GM21737 (cell line): Measurements from ENCODE around the gene CDC5L.

ENCODE experiments used
- ATAC-seq: cut with Tn5 transposase; IDR thresholded peaks from one replicate; pipeline ENCODE4 v1.9.1; 2021; ENCODE audit warnings: mild to moderate bottlenecking, moderate library complexity; ENCODE audit not compliant: unreplicated experiment

Gene CDC5L

DNA sequence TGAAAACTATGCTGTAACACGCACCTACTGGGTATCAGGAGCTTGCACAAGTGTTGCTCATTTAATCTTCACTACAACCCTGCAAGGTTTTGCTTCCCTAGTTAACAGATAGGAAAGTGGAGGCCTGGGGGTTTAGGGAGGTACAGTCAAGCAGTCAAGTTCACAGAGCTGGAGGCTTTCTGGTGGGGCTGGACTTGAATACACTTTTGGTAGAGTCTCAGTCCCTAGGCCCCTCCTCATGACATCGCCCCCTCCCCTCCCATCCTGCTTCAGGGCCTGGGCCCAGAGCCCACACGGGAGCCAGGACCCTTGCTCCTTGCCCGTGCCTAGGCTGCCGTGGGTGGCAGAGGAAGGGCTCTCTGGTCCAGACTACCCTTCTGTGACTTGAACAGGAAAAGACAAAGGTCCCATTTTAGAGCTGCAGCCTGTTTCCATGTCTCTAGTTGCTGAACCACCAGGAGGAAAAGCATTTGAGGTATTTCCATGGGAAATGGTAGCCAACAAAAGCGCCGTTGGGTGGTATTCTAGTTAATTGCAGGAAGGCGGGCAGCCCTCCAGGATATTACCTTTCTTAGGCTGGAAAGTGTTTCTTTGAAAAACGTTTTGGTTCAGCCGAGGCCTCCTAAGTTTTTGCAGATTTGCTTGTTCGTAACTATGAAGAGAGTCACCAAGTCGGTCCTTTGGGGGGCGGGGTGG, 84.9 kb downstream of the CDC5L start:
- no peak for ATAC-seq

DNA sequence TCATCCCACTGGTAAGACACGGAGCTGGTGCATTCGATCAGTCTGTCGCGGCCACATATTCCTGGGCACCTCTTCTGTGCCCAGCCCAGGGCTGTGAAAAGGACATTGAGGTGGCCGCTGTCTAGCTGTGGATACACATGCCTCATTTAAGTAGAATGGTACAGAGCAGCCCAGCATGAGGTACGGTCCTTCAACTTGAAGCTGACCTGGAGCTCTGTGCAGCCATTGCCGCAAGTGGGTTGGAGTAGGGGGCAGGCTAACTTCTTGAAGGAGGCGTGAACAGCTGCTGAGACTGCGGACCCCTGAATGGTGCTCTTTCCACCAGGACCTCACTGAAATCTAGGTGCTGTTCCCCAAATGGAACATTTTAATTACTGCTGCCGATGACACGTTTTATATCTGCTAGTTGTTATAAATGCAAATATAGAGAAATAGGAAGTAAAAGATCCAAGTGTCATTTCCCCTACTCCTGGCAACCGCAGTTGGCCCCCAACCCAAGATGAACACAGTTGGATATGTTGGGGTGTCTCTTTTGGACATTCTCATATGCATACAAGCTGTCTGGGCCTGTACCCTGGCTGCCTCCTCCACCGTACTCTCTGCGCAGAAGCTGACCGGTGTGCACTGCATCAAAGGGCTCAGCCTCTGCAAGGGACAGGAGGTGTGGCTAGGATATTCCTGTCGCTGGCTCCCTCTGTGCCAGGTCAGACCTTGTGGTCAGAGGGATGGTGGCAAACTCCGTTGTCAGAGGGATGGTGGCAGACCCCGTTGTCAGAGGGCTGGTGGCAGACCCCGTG, 86.1 kb downstream of the CDC5L start:
- no peak for ATAC-seq

DNA sequence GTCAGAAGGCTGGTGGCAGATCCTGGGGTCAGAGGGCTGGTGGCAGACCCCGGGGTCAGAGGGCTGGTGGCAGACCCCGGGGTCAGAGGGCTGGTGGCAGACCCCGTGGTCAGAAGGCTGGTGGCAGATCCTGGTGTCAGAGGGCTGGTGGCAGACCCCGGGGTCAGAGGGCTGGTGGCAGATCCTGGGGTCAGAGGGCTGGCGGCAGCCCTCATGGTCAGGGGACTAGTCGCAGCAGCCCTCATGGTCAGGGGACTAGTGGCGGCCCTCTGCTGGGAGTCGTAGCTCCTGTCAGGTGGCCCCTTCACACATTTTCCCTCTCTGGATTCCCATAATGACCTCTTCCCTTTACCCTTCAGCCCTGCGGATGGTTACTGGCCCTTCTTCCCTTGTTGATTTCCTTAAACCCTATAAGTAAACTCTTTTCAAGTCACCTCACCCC, 86.7 kb downstream of the CDC5L start:
- no peak for ATAC-seq

DNA sequence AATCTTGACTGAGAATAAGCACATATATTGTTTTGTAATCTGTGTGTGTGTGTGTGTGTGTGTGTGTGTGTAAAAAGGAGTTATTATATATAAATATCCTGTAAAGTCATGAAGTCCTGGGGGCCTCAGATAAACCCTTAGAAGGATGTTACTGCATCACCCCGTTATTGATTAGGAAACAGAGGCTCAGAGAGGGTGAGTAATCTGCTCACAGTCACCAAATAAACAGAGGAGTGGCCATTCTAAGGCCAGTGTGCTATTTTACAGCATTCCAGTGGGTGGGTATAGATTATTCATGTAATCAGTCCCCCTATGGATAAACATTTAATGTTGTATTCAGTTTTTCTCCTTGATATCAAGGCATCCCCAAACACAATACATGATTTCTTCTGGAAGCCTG, 87.1 kb downstream of the CDC5L start:
- no peak for ATAC-seq

DNA sequence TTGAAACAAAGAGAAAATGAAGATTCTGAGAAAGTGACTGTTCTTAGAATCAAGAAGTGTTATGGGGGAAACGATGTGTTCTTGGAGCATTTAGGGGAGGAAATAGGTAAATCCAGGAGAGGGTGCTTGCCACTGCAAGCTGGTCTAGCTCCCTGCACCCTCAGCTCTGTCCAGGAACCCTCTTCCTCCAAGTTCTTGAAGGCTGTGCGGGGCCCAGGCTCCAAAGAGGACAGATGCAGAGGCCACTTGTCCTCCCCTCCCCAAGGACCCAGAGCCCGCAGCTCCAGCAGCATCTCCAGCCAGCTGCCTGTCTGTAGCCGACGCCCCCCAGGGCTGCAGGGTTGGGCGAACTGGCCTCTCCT, 87.9 kb downstream of the CDC5L start:
- ATAC-seq = no peak

DNA sequence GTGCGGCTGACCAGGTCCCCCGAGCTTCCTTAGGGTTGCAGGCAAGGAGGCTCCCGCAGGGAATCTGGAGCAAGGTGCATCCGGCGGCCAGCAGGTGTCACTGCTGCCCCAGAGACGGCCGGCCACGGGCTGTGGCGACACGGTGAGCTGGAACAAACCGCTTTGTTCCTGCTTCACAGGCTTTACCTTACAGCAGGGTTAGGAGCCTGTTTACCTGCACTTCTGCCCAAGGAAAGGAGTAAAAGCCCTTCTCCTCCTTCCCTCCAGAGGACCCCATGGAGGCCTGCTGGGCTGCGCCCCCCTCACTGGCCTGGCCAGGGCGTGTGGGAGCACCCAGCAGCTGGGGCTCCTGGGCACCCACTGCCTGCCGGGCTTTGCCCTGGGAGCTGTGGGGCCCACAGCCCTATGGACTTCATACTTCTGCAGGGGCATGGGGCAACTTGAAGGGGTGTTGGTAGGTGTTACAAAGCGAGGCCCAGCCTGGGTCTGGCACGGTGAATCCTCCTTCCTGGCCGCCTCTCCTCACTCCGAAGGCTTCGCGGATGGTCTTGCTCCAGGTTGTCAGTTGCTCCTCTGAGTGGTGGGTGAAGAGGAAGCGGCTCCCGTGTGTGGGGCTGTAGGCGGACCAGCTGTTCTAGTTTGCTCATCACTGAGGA, 88.4 kb downstream of the CDC5L start:
- ATAC-seq = peak; percentile 56

DNA sequence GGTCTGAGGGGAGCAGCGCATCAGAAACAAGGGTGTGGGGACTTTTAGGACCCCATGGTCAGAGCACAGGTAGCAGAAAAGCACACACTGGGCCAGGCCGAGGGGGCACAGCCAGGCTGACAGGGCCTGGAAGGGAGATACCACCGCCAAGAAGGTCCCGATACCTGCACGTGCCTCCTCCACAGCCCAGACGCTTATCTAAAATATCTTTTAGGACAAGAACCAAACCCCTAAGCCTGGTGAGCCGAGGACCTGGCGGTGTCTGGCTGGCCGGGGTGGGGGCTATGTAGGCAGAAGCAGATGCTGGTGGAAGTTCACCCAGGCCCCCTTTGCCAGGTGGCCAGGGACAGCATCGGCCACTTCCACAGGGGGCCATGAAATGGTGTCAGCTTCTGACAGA, 89.3 kb downstream of the CDC5L start:
- ATAC-seq = no peak

DNA sequence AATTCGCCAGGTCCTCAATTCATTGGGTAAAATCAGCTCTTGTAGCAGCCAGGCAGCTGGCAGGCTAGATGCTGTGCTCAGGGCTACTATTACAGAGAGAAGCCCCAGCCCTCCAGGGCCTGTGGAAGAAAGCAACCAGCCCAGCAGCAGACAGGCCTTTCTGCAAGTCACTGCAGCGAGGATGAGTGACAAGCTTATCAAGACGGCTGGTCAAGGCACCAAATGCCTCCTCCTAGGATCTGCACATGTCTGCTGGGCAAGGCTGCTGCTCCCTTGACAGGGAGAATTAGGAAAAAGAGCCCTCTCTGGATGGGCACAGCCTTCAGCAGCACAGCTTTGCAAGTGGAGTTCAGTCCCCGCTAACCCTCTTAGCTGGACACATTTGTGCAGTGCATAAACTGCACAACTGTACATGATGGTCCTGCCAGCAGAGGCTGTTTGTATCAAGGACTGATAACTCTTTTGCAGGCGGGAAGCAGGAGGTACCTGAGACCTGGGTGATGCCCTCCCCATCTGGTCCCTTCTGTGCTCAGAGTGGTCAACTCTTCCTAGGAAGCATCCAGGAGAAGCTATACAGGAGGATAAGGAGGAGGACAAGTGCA, 89.9 kb downstream of the CDC5L start:
- no peak for ATAC-seq

DNA sequence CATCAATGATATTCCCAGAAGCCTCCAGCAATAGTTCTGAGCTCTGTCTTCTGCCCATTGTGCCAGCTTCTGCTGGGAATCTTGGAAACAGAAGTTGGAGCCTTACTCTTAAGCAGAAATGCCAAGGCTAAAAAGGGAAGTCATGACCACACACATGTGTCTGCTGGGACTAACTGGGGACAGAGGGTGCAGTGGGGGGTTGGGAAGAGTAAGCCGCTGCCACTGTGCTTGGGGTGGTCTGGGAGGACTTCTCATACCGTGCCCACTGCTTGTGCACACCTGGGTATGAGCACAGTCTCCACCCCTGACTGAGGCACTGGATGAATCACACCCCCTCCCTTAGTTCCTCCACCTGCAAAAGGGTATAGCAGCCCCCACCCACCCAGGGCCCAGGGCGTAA, 90.7 kb downstream of the CDC5L start:
- no peak for ATAC-seq

DNA sequence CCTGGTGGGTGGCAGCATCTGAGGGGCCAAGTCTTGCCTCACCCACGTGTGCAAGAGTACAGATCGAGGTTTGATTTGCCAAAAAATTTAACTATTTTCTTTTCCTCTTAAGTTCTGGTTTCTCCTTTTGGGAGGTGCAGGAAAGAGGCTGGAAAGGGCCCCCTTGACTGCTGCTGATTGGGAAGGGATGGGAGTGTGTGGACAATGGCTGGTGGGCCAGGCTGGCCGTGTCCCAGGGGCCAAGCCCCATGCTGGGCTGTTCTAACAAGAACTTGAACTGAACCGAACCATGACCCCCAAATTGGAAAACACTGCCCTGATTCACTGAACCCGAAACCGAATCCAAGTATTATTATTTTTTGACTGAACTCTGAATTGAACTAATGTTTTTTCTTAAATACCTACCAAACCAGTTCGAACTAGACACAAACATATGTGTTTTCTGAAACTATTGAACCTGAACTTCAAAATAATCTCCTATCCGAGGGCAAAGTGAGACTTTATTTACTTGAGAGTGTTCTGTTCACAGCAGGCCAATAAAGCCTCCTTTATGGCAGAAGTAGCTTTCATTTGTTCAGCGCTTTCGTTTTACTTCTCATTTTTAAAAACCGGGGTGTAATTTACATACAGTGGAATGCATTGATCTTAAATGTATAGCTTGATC, 91.2 kb downstream of the CDC5L start:
- no peak for ATAC-seq

DNA sequence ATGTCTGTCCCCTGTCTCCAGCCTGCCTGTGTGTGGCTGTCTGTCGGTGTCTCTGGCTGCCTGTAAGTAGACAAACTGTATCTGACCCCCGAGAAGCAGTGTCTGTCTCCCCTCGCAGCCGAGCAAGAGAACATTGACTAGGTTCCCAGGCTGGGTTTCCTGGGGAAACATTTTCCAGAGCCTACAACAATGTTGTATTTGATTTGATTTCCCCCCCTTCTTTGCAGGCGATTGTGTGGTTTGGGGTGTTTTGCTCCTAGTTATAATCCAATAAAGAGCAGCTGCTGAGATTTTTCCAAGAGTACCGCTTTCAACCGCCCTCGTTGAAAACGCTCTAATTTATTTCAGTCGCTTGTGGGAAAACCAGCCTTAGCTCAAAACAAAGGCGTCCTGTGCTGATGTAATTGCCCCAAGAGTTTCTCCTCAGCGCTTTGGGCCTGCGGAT, 92.6 kb downstream of the CDC5L start:
- no peak for ATAC-seq

DNA sequence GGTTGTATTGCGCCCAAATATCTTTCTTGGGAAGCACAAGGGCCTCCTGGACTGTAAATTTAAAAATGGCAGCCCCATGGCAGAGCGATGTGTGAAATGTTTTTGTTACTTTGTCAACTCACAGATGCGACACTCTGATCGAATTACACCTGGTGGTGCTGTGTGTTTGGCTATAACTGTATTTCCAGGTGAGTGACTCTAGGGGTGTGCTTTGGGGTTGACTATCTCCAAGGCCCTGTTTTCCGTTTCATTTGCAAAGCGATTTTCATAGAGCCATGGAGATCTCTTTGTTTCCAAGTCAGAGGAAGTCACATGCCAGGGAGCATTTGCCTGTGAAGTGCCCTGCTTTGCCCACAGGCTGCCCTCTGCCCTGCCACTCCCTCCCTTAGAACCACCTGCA, 93.5 kb downstream of the CDC5L start:
- no peak for ATAC-seq

DNA sequence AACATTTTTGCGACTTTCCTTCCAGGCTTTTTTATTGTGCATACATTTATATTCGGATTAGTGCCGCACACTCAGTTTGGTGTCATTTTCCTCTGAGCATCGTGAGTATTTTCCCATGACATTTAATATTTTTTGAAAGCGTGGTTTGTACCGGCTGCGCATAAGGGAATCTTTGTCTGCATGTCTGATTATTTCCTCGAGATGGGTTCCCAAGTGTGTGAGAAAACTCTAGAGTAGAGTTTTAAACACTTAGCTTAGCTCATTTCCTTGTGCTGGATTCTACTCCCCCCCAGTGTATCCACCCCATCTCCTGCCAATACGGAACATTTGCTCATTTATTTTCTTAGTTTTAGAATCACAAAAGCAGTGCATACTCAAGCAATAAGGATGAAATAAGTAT, 94.3 kb downstream of the CDC5L start:
- ATAC-seq = no peak

DNA sequence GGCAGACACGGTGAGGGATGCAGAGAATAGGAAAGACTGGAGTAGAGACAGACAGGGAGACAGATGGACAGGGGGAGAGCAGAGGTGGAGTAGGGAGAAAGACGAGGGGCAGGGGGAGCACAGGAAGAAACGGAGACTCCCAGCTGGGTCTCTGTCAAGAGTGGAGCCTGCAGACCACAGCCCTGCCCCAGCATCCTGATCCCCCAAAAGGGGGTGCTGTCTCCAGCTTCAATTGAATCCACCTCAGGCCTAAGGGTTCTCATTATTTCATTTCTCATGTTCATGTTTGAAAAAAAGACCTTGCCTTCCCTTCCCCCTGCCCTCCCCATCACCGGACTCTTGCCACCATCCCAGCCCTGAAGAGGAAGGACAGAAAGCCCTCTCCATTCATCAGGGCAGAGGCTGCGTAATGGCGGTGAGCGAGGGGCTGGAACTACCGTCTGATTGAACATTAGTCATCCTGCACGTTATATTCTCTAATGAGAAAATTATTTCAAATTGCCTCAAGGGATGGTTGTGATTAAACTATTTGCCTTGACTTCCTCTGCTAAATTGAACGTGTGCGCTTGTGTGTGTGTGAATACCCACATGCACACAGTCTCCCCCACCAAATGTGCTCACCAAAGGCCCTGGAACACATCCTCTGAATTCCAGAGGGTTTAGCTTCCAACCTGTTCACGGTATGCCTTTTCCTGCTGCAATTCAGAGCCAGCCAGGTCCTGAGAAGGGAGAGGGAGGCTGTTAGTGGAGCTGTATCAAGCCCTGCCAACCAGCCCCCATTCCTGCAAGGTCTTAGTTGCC, 98.3 kb downstream of the CDC5L start:
- no peak for ATAC-seq

DNA sequence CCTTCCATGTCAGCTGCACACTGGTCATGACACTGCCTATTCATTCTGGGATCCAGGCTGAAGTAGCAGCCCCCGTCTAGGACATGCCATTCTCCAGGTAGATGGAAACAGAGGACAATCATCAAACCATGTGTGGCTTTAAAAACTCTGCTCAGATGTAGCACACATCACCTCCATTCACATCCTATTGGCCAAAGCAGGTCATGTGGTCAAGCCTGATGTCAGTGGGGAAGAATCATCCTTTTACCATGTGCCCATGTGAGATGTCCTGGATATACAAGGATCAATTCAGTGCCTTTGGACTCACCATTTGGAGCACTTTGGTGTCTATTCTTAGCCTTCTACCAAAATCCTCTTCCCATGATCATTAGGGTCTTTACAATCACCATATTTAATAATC, 99.5 kb downstream of the CDC5L start:
- ATAC-seq = no peak

DNA sequence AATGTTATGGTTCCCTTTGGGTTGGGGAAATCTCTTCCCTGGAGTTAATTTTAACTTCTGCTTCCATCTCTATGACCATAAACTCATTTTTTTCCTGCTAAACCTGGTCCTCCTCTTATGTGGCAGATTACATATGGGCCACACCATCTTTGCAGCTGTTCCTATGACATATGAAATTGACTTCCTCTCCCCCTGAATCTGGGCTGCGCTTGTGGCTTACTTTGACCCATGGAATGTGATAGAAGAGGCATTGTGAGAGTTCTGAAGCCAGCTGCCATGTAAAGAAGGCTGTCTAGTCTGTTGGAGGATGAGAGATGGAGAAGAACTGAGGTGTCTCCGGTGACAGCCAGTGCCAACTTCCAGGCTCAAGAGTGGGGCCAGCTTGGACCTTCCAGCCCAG, 100.1 kb downstream of the CDC5L start:
- no peak for ATAC-seq

DNA sequence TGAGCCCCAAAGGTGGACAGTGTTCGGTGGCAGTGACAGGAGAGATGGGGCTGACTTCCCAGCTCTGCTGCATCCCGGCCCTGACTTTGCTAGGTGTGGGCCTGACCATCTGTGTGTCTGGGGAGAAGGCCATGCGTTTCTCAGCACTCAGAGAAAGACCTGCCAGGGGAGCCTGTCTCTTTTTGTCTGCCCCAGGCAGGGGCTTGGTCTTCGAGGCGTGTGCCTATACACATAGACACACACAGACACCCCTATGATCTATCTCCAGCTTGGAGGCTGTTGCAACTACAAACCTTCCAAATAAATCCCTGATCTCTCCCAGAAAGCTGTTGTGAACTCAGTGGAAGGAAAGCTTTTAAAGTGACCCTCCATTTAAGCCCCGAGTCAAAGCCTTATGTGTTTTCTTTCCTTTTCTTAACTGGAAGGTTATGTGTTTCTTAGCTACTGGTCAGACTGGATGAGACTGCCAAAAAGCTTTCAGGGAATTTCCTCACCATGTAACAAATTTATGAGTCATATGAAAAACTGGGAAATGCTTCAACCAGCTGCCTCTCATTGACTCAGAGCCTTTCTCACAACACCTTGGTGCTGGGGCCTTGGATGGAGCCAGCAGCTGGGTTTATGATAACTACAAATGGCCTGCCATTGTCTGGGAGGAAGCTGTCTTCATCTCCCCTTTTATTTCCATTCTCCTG, 102.6 kb downstream of the CDC5L start:
- no peak for ATAC-seq

DNA sequence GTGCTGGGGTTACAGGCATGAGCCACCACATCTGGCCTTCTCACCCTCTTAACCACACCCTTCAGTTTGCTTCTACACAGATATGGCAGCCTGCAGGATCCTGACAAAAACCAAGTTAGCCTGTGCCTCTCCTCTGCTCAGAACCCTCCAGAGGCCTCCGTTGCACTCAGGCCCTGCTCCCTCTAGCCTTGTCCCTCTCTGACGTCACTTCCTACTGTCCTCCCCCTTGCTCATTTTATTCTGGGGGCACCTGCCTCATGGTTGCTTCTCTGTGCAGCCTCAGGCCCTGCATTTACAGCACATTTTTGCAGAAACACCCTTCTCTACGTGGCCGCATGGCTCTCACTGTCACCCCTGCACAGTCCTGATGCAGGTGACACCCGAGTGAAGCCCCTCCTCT, 105.6 kb downstream of the CDC5L start:
- ATAC-seq = no peak

DNA sequence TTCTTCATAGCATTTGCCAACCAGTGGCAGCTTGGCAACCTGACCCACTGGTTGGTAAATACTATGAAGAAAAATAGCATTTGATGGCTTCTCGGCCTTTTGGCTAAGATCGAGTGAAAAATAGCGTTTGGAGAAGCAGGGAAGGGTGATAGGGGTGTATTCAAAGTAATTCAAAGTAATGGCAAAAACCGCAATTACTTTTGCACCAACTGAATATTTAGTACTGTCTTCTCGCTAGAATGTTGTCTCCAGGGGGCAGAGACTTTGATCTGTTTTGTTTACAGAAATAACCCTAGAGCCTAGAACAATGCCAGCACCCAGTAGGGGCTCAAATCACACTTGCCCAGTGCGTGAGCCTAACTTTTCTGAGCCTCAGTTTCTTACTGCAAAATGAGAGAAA, 106.1 kb downstream of the CDC5L start:
- ATAC-seq = no peak

DNA sequence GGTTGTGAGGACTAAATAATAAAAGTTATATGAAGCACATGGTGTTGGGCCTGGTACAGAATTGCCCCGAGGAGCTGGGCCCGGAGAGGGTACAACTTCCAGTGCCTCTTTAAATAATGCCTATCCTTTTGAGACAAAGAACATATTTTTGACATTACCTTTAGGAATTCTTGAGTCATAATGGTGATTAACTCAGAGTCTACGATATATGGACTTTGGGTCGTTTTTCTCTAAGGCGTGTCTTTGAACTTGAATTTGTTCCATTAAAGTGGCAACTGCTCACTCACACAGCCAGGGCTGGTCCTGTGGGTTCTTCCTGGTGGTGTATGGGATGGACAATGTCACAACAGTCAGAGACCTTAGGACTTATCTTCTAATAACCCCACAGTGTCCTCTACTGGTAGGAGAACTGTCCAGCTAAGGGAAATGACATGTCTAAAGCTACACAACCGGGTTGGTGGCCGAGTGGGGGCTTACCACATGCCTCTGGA, 106.5 kb downstream of the CDC5L start:
- no peak for ATAC-seq
